ENCODE data around the gene KIFC1. TPM values are rescaled to one million over a fixed set of nuclear protein-coding genes. Genes with fewer than 3 reads are reported as not detected.

KIFC1 gene
- total and polyA plus RNA-seq, 8 donors, result 5.8 to 73.6 (median 36.6) TPM

DNA sequence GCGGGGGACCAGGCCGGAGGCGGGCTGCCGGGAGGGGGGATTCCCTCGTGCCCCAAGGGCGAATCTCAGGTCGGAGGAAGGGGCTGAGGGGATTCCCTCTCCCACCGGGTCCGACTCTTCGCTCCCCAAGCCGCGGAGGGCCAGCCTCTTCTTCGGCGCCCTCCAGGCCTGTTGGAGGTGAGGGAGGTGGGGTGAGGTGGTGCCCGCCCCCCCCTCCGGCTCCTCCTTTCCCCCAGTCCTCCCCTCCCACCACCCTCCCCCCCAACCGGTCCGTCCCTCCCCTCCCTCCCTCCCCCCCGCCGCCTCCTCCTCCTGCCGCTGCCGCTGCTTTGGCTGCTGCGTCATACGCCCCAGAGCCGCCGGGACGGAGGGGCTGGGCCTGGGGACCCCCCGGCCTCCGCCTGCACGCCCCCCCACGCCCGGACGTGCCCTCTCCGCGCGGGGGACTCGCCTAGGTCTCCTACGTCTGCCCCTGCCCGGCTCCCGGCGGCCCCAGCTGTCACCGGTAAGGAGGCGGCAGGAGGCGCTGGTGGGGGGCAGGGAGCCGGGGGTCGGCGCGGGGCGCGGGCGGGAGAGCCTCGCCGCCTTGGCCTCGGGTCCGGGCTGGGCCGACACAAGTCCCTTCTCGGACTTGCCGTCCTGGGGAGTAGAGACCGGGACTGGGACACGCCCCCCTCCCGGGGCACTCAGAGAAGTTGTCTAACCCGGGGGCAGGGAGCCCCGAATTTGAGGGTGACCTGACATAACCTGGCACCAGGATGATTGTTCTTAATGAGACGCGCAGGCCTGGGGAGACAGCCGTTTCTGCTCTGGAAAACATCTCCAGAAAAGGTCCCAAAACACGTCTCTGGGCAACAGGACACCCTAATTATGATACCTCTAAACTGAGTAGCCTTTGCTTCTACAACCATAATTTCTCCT is 19.3 kb downstream of the KIFC1 start, which contains the start of gene PHF1:
Gene PHF1, plus strand, starts transcription at position 304 of the 921 bp plus-strand sequence. CDS start 1,250 bp downstream, outside the sequence.
- DNase-seq (peak in 2 of 4 donors; percentile 79 to 90), ATAC-seq (peak; percentile 79)
- Histone ChIP-seq H3K4me3 (peak within 1 kb of the TSS; percentile 84 to 97), H3K27ac (peak within 1 kb of the TSS; percentile 87 to 95), H3K4me1 (peaks cover 4 to 35% of the 10 kb centered on the region in 2 donors), H3K27me3 (no peaks in the 10 kb centered on the region), H3K9me3 (no peaks in the 10 kb centered on the region), H3K36me3 (peaks cover 0 to 36% of the 10 kb centered on the region in 2 donors)
- intact Hi-C loops (cut with DNase I), result loop anchor here in 1 of 2 donors (10.0 kb wide), 1 partner anchor 96 kb away; the partner anchor contains the start of genes TAPBP and ZBTB22
- TF ChIP-seq, protein P1, sequence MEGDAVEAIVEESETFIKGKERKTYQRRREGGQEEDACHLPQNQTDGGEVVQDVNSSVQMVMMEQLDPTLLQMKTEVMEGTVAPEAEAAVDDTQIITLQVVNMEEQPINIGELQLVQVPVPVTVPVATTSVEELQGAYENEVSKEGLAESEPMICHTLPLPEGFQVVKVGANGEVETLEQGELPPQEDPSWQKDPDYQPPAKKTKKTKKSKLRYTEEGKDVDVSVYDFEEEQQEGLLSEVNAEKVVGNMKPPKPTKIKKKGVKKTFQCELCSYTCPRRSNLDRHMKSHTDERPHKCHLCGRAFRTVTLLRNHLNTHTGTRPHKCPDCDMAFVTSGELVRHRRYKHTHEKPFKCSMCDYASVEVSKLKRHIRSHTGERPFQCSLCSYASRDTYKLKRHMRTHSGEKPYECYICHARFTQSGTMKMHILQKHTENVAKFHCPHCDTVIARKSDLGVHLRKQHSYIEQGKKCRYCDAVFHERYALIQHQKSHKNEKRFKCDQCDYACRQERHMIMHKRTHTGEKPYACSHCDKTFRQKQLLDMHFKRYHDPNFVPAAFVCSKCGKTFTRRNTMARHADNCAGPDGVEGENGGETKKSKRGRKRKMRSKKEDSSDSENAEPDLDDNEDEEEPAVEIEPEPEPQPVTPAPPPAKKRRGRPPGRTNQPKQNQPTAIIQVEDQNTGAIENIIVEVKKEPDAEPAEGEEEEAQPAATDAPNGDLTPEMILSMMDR (IDR thresholded peaks at IDR 0.05), result no peak

DNA sequence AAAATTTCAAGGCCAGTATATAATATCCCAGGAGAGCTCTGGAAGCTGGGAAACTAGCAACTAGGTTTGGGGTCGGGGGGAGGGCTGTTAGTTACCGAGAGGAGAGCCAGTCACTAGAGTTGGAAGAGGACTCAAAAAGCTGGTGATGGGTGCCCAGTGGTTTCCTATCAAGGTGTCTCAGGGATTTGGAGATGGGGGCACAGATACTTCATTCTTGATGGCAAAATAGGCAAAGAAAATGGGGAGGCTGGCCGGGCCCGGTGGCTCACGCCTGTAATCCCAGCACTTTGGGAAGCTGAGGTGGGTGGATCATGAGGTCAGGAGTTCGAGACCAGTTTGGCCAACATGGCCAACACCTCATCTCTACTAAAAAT is 20.0 kb downstream of the KIFC1 start:
- no peak for ATAC-seq
- Histone ChIP-seq H3K4me3 (peak overlapping the region; percentile 84 to 97), H3K27ac (peak overlapping the region; percentile 87 to 95), H3K4me1 (peaks cover 11 to 42% of the 10 kb centered on the region in 2 donors), H3K9me3 (no peaks in the 10 kb centered on the region), H3K27me3 (no peaks in the 10 kb centered on the region), H3K36me3 (peaks cover 0 to 38% of the 10 kb centered on the region in 2 donors)
- DNase-seq, result no peak
- TF ChIP-seq, protein P1 (IDR thresholded peaks at IDR 0.05), result no peak
- intact Hi-C loops (cut with DNase I), result loop anchor here in 1 of 2 donors (10.0 kb wide), 1 partner anchor 97 kb away; the partner anchor contains the start of genes TAPBP and ZBTB22

DNA sequence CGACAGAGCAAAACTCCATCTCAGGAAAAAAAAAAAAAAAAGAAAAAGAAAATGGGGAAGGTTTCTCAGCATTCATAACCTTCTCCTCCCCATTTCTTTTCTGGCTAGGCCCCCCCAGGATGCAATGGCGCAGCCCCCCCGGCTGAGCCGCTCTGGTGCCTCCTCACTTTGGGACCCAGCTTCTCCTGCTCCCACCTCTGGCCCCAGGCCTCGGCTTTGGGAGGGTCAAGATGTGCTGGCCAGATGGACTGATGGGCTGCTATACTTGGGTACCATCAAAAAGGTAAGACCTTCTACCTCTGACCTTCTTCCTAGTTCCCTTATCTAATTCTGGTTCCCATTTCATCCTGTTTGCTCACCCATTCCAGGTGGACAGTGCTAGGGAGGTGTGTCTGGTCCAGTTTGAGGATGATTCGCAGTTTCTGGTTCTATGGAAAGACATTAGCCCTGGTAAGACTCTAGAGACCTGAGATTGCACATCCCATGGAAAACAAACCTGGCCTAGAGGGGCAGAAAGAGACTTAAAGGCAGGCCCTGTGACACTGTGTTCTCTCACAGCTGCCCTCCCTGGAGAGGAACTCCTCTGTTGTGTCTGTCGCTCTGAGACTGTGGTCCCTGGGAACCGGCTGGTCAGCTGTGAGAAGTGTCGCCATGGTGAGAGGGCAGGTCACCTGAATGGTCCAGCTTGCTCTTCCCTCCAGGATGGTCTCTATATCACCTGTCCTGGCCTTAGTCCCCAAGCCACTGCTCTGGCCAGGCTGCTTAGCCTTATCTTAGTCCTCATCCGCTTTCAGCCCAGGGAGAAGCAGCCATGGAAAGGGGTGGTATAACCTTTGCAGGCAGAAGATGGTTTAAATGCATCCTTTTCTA is 20.8 kb downstream of the KIFC1 start:
- Histone ChIP-seq H3K4me1 (peaks cover 18 to 49% of the 10 kb centered on the region in 2 donors), H3K27ac (no peak overlapping the region), H3K4me3 (peak overlapping the region in 1 of 2 donors; percentile 84), H3K36me3 (peaks cover 0 to 38% of the 10 kb centered on the region in 2 donors), H3K9me3 (no peaks in the 10 kb centered on the region), H3K27me3 (no peaks in the 10 kb centered on the region)
- no peak for DNase-seq
- TF ChIP-seq, protein P1 (IDR thresholded peaks at IDR 0.05), result no peak
- intact Hi-C loops (cut with DNase I), result loop anchor here in 1 of 2 donors (10.0 kb wide), 1 partner anchor 98 kb away; the partner anchor contains the start of genes TAPBP and ZBTB22
- no peak for ATAC-seq

- TF ChIP-seq, protein P1 (IDR thresholded peaks at IDR 0.05), result no peak
- no peak for ATAC-seq
- no peak overlapping the region for H3K4me3 ChIP-seq
- H3K4me1 ChIP-seq, result peaks cover 18 to 52% of the 10 kb centered on the region in 2 donors
- H3K27ac ChIP-seq, result no peak overlapping the region
- H3K9me3 ChIP-seq, result no peaks in the 10 kb centered on the region
- H3K36me3 ChIP-seq, result peaks cover 0 to 38% of the 10 kb centered on the region in 2 donors
- DNase-seq, result no peak
- intact Hi-C loops (cut with DNase I), result loop anchor here in 1 of 2 donors (10.0 kb wide), 1 partner anchor 99 kb away; the partner anchor contains the start of genes TAPBP and ZBTB22
- H3K27me3 ChIP-seq, result no peaks in the 10 kb centered on the region
Measured at GRCh38 chr6:33413241-33414120, 21.9 kb downstream of the KIFC1 start.
